HG02571 (cell line): ENCODE data around the gene POTEF.
"Not testable (repeated sequence)": the region's sequence is repeated elsewhere in the genome, so short reads cannot be mapped to it uniquely, and the experiment has no call there.

Experiments
- ATAC-seq: cut with Tn5 transposase; IDR thresholded peaks from one replicate; pipeline ENCODE4 v1.9.1; 2021; ENCODE audit warnings: mild to moderate bottlenecking, moderate library complexity; ENCODE audit not compliant: unreplicated experiment

The POTEF gene

GRCh38 chr2:130135692-130136541, 6.9 kb upstream of the POTEF start:
- no peak for ATAC-seq

GRCh38 chr2:130128464-130128863, 558 bp downstream of the POTEF start:
- ATAC-seq: not testable (repeated sequence)

GRCh38 chr2:130127726-130128125, 1.3 kb downstream of the POTEF start:
- ATAC-seq: not testable (repeated sequence)

- not testable (repeated sequence) for ATAC-seq
These were observed 8.1 kb downstream of the POTEF start for GRCh38 chr2:130120924-130121323.

GRCh38 chr2:130102597-130103363, 26.2 kb downstream of the POTEF start:
- not testable (repeated sequence) for ATAC-seq

- ATAC-seq: not testable (repeated sequence)
These were observed 66.4 kb downstream of the POTEF start for GRCh38 chr2:130062645-130063044.

GRCh38 chr2:130059982-130060381, 69.0 kb downstream of the POTEF start:
- not testable (repeated sequence) for ATAC-seq

GRCh38 chr2:130056336-130056735, 72.7 kb downstream of the POTEF start:
- not testable (repeated sequence) for ATAC-seq

- ATAC-seq: not testable (repeated sequence)
These were observed 75.7 kb downstream of the POTEF start for GRCh38 chr2:130053217-130053911.

- not testable (repeated sequence) for ATAC-seq
These were observed 76.6 kb downstream of the POTEF start for GRCh38 chr2:130052376-130052775.

- ATAC-seq: not testable (repeated sequence)
These were observed 80.6 kb downstream of the POTEF start for GRCh38 chr2:130048422-130048821.

- not testable (repeated sequence) for ATAC-seq
These were observed 90.8 kb downstream of the POTEF start for GRCh38 chr2:130038265-130038603.

- not testable (repeated sequence) for ATAC-seq
These were observed 103.1 kb downstream of the POTEF start for GRCh38 chr2:130025931-130026330.
